OCI-LY1 (cell line): ENCODE measurements around the gene AREL1.

Source experiments
- H2AFZ ChIP-seq: fragments of 200-600 bp; sonication (generic), shearing (Covaris generic); 2 replicates; pipeline ENCODE4 v1.6.0; 2014; ENCODE audit warnings: antibody characterized with exemption, mild to moderate bottlenecking, low read length
- H3F3A ChIP-seq: fragments of 200-600 bp; sonication (generic), shearing (Covaris generic); 2 replicates; pipeline ENCODE4 v1.6.0; 2014; ENCODE audit warnings: mild to moderate bottlenecking, antibody characterized with exemption, low read length, moderate library complexity; ENCODE audit not compliant: insufficient read depth
- H3K27ac ChIP-seq: fragments of 200-600 bp; sonication (generic); 2 replicates; pipeline ENCODE4 v1.5.1; 2014; ENCODE audit warnings: low read length, mixed run types, mild to moderate bottlenecking, low read depth; ENCODE audit not compliant: poor library complexity, severe bottlenecking
- H3K27me3 ChIP-seq: fragments of 200-600 bp; sonication (generic); 2 replicates; pipeline ENCODE4 v1.6.0; 2014; ENCODE audit warnings: antibody characterized with exemption, mild to moderate bottlenecking, low read length, moderate library complexity; ENCODE audit not compliant: insufficient read depth
- H3K36me3 ChIP-seq: fragments of 200-600 bp; sonication (generic); 2 replicates; pipeline ENCODE4 v1.6.1; 2014; ENCODE audit warnings: mild to moderate bottlenecking, antibody characterized with exemption, low read length, moderate library complexity, mixed read lengths; ENCODE audit not compliant: insufficient read depth
- H3K4me1 ChIP-seq: fragments of 200-600 bp; sonication (generic); 2 replicates; pipeline ENCODE4 v1.5.1; 2014; ENCODE audit warnings: mild to moderate bottlenecking, low read length, moderate library complexity; ENCODE audit not compliant: insufficient read depth, severe bottlenecking
- H3K4me2 ChIP-seq: fragments of 200-600 bp; sonication (generic), shearing (Covaris generic); 2 replicates; pipeline ENCODE4 v1.6.1; 2014; ENCODE audit warnings: low read length
- H3K4me3 ChIP-seq: fragments of 200-600 bp; sonication (generic); 2 replicates; pipeline ENCODE4 v1.5.1; 2014; ENCODE audit warnings: low read length, low read depth, mild to moderate bottlenecking, mixed read lengths; ENCODE audit not compliant: poor library complexity, severe bottlenecking
- H3K79me2 ChIP-seq: fragments of 200-600 bp; shearing (Covaris generic); 2 replicates; pipeline ENCODE4 v1.6.1; 2016; ENCODE audit warnings: mixed run types, low read length, mixed read lengths; ENCODE audit not compliant: insufficient read depth
- H3K9ac ChIP-seq: fragments of 200-600 bp; sonication (generic), shearing (Covaris generic); 2 replicates; pipeline ENCODE4 v1.6.1; 2014; ENCODE audit warnings: mild to moderate bottlenecking, low read length, mixed read lengths
- H3K9me2 ChIP-seq: fragments of 200-600 bp; sonication (generic), shearing (Covaris generic); 2 replicates; pipeline ENCODE4 v1.6.1; 2014; ENCODE audit warnings: low read depth, mild to moderate bottlenecking, low read length, mixed read lengths
- H3K9me3 ChIP-seq: fragments of 200-600 bp; shearing (Covaris generic); 2 replicates; pipeline ENCODE4 v1.6.1; 2014; ENCODE audit warnings: low read length, mixed read lengths
- H4K20me1 ChIP-seq: fragments of 200-600 bp; sonication (generic), shearing (Covaris generic); 2 replicates; pipeline ENCODE4 v1.6.0; 2016; ENCODE audit warnings: mild to moderate bottlenecking, low read length; ENCODE audit not compliant: insufficient read depth
- CTCF ChIP-seq: fragments of 200-600 bp; sonication (generic), shearing (Covaris generic); IDR thresholded peaks from 2 replicates; pipeline ENCODE4 v1.5.1; 2017; ENCODE audit warnings: mild to moderate bottlenecking, antibody characterized with exemption, low read length, moderate library complexity, mixed read lengths
- EZH2 ChIP-seq: fragments of 200-600 bp; sonication (generic), shearing (Covaris generic); IDR thresholded peaks from 2 replicates; pipeline ENCODE4 v1.8.0; 2017; ENCODE audit warnings: borderline replicate concordance, mixed run types, mild to moderate bottlenecking, antibody characterized with exemption, low read length, moderate library complexity, mixed read lengths

Gene AREL1

GRCh38 chr14:74703043-74703442, 9.8 kb downstream of the AREL1 start:
- no peak overlapping the region for H2AFZ ChIP-seq
- no peak overlapping the region for H3K27ac ChIP-seq
- peaks cover 28% of the 10 kb centered on the region for H3K79me2 ChIP-seq
- peaks cover 38% of the 10 kb centered on the region; the same call in 1 of the 2 replicates for H3K36me3 ChIP-seq
- no peaks in the 10 kb centered on the region for H4K20me1 ChIP-seq
- peaks cover 14% of the 10 kb centered on the region; the same call in 1 of the 2 replicates for H3K9me3 ChIP-seq
- H3K4me2 ChIP-seq: no peak overlapping the region
- H3K27me3 ChIP-seq: no peaks in the 10 kb centered on the region
- H3F3A ChIP-seq: no peaks in the 10 kb centered on the region
- no peak overlapping the region for H3K4me3 ChIP-seq
- TF ChIP-seq CTCF: no peak
- TF ChIP-seq EZH2: no peak
- no peaks in the 10 kb centered on the region for H3K4me1 ChIP-seq
- H3K9ac ChIP-seq: no peak overlapping the region
- H3K9me2 ChIP-seq: no peaks in the 10 kb centered on the region

- H2AFZ ChIP-seq: no peak overlapping the region
Measured at GRCh38 chr14:74702293-74702692, 10.6 kb downstream of the AREL1 start.

GRCh38 chr14:74698465-74698864, 14.4 kb downstream of the AREL1 start:
- Histone ChIP-seq H3K9me3 (peaks cover 11% of the 10 kb centered on the region; the same call in 1 of the 2 replicates), H2AFZ (no peak overlapping the region), H3F3A (no peaks in the 10 kb centered on the region), H3K36me3 (peaks cover 44% of the 10 kb centered on the region), H3K27ac (no peak overlapping the region), H3K4me1 (peaks cover 12% of the 10 kb centered on the region), H3K79me2 (peaks cover under 1% of the 10 kb centered on the region; the same call in 1 of the 2 replicates), H3K4me3 (no peak overlapping the region), H3K27me3 (no peaks in the 10 kb centered on the region), H3K4me2 (no peak overlapping the region), H3K9ac (no peak overlapping the region), H4K20me1 (no peaks in the 10 kb centered on the region), H3K9me2 (no peaks in the 10 kb centered on the region)
- TF ChIP-seq CTCF (no peak), EZH2 (no peak)

More at GRCh38 chr14:74702293-74702692, 10.6 kb downstream of the AREL1 start:
- Histone ChIP-seq H3K4me2 (no peak overlapping the region), H3K4me3 (no peak overlapping the region), H3K79me2 (peaks cover 25% of the 10 kb centered on the region), H3K36me3 (peaks cover 44% of the 10 kb centered on the region), H3K9me2 (no peaks in the 10 kb centered on the region), H3K27ac (no peak overlapping the region), H3K27me3 (no peaks in the 10 kb centered on the region), H3K9ac (no peak overlapping the region), H4K20me1 (no peaks in the 10 kb centered on the region), H3K9me3 (peaks cover 14% of the 10 kb centered on the region; the same call in 1 of the 2 replicates), H3F3A (no peaks in the 10 kb centered on the region), H3K4me1 (no peaks in the 10 kb centered on the region)
- TF ChIP-seq CTCF: no peak
- no peak for TF ChIP-seq EZH2
